GM12878 (cell line): ENCODE results near the gene USH2A. TPM values are rescaled to one million over a fixed set of nuclear protein-coding genes. Genes with fewer than 3 reads are reported as not detected.

Experiments
- ATAC-seq: fragments of 200-7000 bp; cut with Tn5 transposase; 3 replicates; pipeline ENCODE4 v1.9.1; 2020; ENCODE audit warnings: mild to moderate bottlenecking, moderate library complexity
- BruUV-seq: library from RNA; stranded (reverse); fragments of 400-500 nt; replicated peaks from 2 replicates; lab custom pipeline; 2021; lab: Mats Ljungman, UMichigan
- CTCF ChIA-PET: fragments of 300-600 bp; sonication (Branson Sonifier 250); formaldehyde crosslinking; extraction: SDS; loops from one replicate; lab custom pipeline; 2021; ENCODE audit warnings: inconsistent platforms; lab: Yijun Ruan, JAX
- POLR2A ChIA-PET: fragments of 350-600 bp; formaldehyde crosslinking; extraction: SDS; loops from one replicate; lab custom pipeline; 2021; ENCODE audit warnings: inconsistent platforms; lab: Charles Lee
- RAD21 ChIA-PET: fragments of 300-600 bp; sonication (Branson Sonifier 250); formaldehyde crosslinking; loops from one replicate; lab custom pipeline; 2023; ENCODE audit warnings: antibody characterized with exemption; ENCODE audit not compliant: unreplicated experiment; lab: Charles Lee
- SMC1A ChIA-PET: fragments of 300-600 bp; sonication (Branson Sonifier 250); formaldehyde crosslinking; loops from one replicate; lab custom pipeline; 2023; ENCODE audit not compliant: unreplicated experiment, uncharacterized antibody; lab: Charles Lee
- DNase-seq: peaks from one replicate; pipeline ENCODE4 v3.0.0-alpha.2; 2011; ENCODE audit warnings: low read depth, low spot score
- FAIRE-seq: peaks from 3 replicates; lab custom pipeline; 2011; peaks lifted over from hg19 to GRCh38; lab: Jason Lieb, UNC
- H2AFZ ChIP-seq: 2 replicates; pipeline ENCODE4 v1.6.0; 2011; ENCODE audit warnings: low read depth, low read length, control low read depth; ENCODE audit not compliant: control insufficient read depth
- H3K27ac ChIP-seq: 2 replicates; pipeline ENCODE4 v1.5.1; 2011; ENCODE audit warnings: control low read depth; ENCODE audit not compliant: control insufficient read depth, insufficient read depth
- H3K27me3 ChIP-seq, 2 experiments: replicated peaks in 1 of 2; 2 replicates each; pipeline versions ENCODE4 v1.6.0 to v1.6.1; 2011; ENCODE audit warnings: low read length in 1 of 2; ENCODE audit not compliant: control insufficient read depth in 2 of 2, insufficient read depth in 2 of 2
- H3K36me3 ChIP-seq, 2 experiments: 2 replicates each; pipeline ENCODE4 v1.5.1; 2011; ENCODE audit warnings: low read length in 1 of 2; ENCODE audit not compliant: control insufficient read depth in 2 of 2, insufficient read depth in 2 of 2
- H3K4me1 ChIP-seq: 2 replicates; pipeline ENCODE4 v1.6.1; 2011; ENCODE audit warnings: mild to moderate bottlenecking, low read length, moderate library complexity, mixed read lengths; ENCODE audit not compliant: control insufficient read depth, insufficient read depth
- H3K4me2 ChIP-seq: 2 replicates; pipeline ENCODE4 v1.6.0; 2011; ENCODE audit warnings: control low read depth; ENCODE audit not compliant: control insufficient read depth, insufficient read depth
- H3K4me3 ChIP-seq: fragments of 200-600 bp; sonication (generic); 2 replicates; pipeline ENCODE4 v1.5.1; 2016
- H3K79me2 ChIP-seq: 2 replicates; pipeline ENCODE4 v1.6.0; 2011; ENCODE audit warnings: low read length; ENCODE audit not compliant: control insufficient read depth, insufficient read depth
- H3K9ac ChIP-seq: 2 replicates; pipeline ENCODE4 v1.8.0; 2011; ENCODE audit warnings: low read length, control low read depth, mixed read lengths; ENCODE audit not compliant: control insufficient read depth, insufficient read depth
- H3K9me3 ChIP-seq: replicated peaks from 3 replicates; pipeline ENCODE4 v1.5.1; 2011; ENCODE audit warnings: mild to moderate bottlenecking, low read length; ENCODE audit not compliant: control insufficient read depth, insufficient read depth
- H4K20me1 ChIP-seq: 2 replicates; pipeline ENCODE4 v1.6.0; 2011; ENCODE audit not compliant: control insufficient read depth, insufficient read depth
- E2F4 ChIP-seq: IDR thresholded peaks from 2 replicates; pipeline ENCODE4 v1.6.1; 2012; ENCODE audit warnings: low read depth, low read length, improper control_type of control experiment
- FOS ChIP-seq: IDR thresholded peaks from 3 replicates; pipeline ENCODE4 v1.6.1; 2011; ENCODE audit warnings: borderline replicate concordance; ENCODE audit not compliant: insufficient read length; ENCODE audit errors: extremely low read depth
- HDGF ChIP-seq: fragments of 450-650 bp; IDR thresholded peaks from 2 replicates; pipeline ENCODE4 v1.6.1; 2016; ENCODE audit warnings: antibody characterized with exemption
- JUNB ChIP-seq: IDR thresholded peaks from 2 replicates; pipeline ENCODE4 v1.6.1; 2016; ENCODE audit warnings: antibody characterized with exemption, mild to moderate bottlenecking
- PML ChIP-seq: IDR thresholded peaks from 2 replicates; pipeline ENCODE4 v1.6.1; 2012; ENCODE audit warnings: low read length, inconsistent platforms
- TCF7 ChIP-seq: IDR thresholded peaks from 2 replicates; pipeline ENCODE4 v1.6.1; 2014; ENCODE audit warnings: antibody characterized with exemption, borderline replicate concordance
- ZNF384 ChIP-seq: IDR thresholded peaks from 2 replicates; pipeline ENCODE4 v1.6.1; 2012; ENCODE audit warnings: low read depth, mild to moderate bottlenecking, low read length, improper control_type of control experiment, borderline replicate concordance
- WGBS: methylation state at CpG from one replicate; pipeline ENCODE4 v1.1.6; 2016; ENCODE audit warnings: low lambda C conversion rate; ENCODE audit not compliant: insufficient replicate concordance, insufficient coverage; ENCODE audit errors: missing lambda C conversion rate; 5-methylcytosine and 5-hydroxymethylcytosine counted together
- in situ Hi-C: fragments of 300-500 bp; cut with MboI; formaldehyde crosslinking; loops from 9 replicates; pipeline ENCODE4 v1.14.3; 2018; ENCODE audit warnings: mixed read lengths
- intact Hi-C: fragments of 100-400 bp; cut with micrococcal nuclease; formaldehyde crosslinking; loops from one replicate; pipeline ENCODE4 v1.14.2; 2022; ENCODE audit not compliant: unreplicated experiment
- polyA plus RNA-seq, 11 experiments: library from polyadenylated mRNA; depleted of rRNA in 4 of 11; unstranded in 6 of 11; stranded (reverse) in 5 of 11; fragments of >200 nt; fragmentation: Nextera tagmentation in 4 of 11; fragmentation: Illumina TruSeq in 1 of 11; extraction: Ambion mirVana in 4 of 11; extraction: Trizol in 1 of 11; gene quantifications; 1 replicate in 1 of 11; 2 replicates in 10 of 11; pipeline versions ENCODE4 v1.2.1 to v1.2.3, GENCODE V29; 2011 to 2016; ENCODE audit warnings: inconsistent platforms in 2 of 11, missing spikeins in 2 of 11, low read depth in 1 of 11
- total RNA-seq, 4 experiments: library from RNA; depleted of rRNA in 3 of 4; stranded (reverse); fragments of >200 nt in 3 of 4; fragmentation: Illumina TruSeq in 1 of 4; extraction: Trizol in 1 of 4; gene quantifications; 2 replicates each; pipeline versions ENCODE4 v1.2.1 to v1.2.3, GENCODE V29; 2013 to 2021
- TF ChIP-seq, protein P1 (sequence below): IDR thresholded peaks from 2 replicates; pipeline ENCODE4 v1.6.1; 2011; ENCODE audit warnings: low read depth, low read length, improper control_type of control experiment, borderline replicate concordance

Gene USH2A
- total and polyA plus RNA-seq, 10 of the 15 experiments (the other 5 are each of a cell fraction or from before 2014, with no cell fraction given): under 0.01 to 0.20 (median 0.01) TPM; not detected in 2

- Histone ChIP-seq H3K27ac (no peak overlapping the region), H3K9ac (no peak overlapping the region), H3K4me3 (no peak overlapping the region)
- intact Hi-C loops: no loop called here
- no peak for TF ChIP-seq E2F4
- no peak for TF ChIP-seq HDGF
- TF ChIP-seq PML: no peak
- TF ChIP-seq FOS: no peak
- TF ChIP-seq TCF7: no peak
- no peak for TF ChIP-seq ZNF384
- TF ChIP-seq, protein P1, sequence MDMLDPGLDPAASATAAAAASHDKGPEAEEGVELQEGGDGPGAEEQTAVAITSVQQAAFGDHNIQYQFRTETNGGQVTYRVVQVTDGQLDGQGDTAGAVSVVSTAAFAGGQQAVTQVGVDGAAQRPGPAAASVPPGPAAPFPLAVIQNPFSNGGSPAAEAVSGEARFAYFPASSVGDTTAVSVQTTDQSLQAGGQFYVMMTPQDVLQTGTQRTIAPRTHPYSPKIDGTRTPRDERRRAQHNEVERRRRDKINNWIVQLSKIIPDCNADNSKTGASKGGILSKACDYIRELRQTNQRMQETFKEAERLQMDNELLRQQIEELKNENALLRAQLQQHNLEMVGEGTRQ: no peak
- no peak for TF ChIP-seq JUNB
- TF ChIP-seq, all 136 proteins: peak for 0
- POLR2A ChIA-PET: no interaction called here
- SMC1A ChIA-PET: no interaction called here
- FAIRE-seq: no peak
- Histone ChIP-seq H3K4me1 (no peaks in the 10 kb centered on the region), H3K4me2 (no peak overlapping the region), H3K27me3 (no peaks in the 10 kb centered on the region), H3K79me2 (no peaks in the 10 kb centered on the region), H4K20me1 (no peaks in the 10 kb centered on the region), H3K9me3 (no peaks in the 10 kb centered on the region), H2AFZ (no peak overlapping the region), H3K36me3 (no peaks in the 10 kb centered on the region)
- RAD21 ChIA-PET: no interaction called here
- in situ Hi-C loops: no loop called here
- no peak for ATAC-seq
- CTCF ChIA-PET: interaction anchor here (1.5 kb wide), 1 partner anchor 37 kb away, joined by 4 read pairs; no protein-coding TSS in a partner anchor
- no TSS peak for BruUV-seq
- 1% methylated on average over 3 of the region's 3 CpGs for WGBS
- DNase-seq: no peak
Measured at GRCh38 chr1:216258386-216258785, 164.9 kb downstream of the USH2A start.
